Left renal cortex interstitium (tissue), 4 donors: ENCODE measurements around the gene CHST2. TPM values are rescaled to one million over a fixed set of nuclear protein-coding genes. Genes with fewer than 3 reads are reported as not detected.

Source experiments
- DNase-seq, 4 donors: peaks; one replicate each; pipeline ENCODE4 v3.0.0-alpha.2; 2013; ENCODE audit warnings: low read depth in 4 of 4, low spot score in 2 of 4, missing footprints in 1 of 4
- polyA plus RNA-seq, 4 donors: library from polyadenylated mRNA; unstranded; fragments of 120-200 nt; gene quantifications; one replicate each; pipeline ENCODE4 v1.2.1, GENCODE V29; 2013; ENCODE audit not compliant: insufficient read length in 4 of 4

CHST2 gene
- polyA plus RNA-seq, 4 donors = 23.1 to 46.6 (median 31.8) TPM

GRCh38 chr3:143128227-143128955 is 8.8 kb downstream of the CHST2 start:
- no peak for DNase-seq

GRCh38 chr3:143132246-143132980 is 12.8 kb downstream of the CHST2 start:
- DNase-seq = no peak

- no peak for DNase-seq
Observed at GRCh38 chr3:143134471-143134870, 14.9 kb downstream of the CHST2 start.

- DNase-seq = no peak
Observed at GRCh38 chr3:143135150-143135549, 15.6 kb downstream of the CHST2 start.

- DNase-seq = no peak
Observed at GRCh38 chr3:143137435-143138036, 18.0 kb downstream of the CHST2 start.

- no peak for DNase-seq
Observed at GRCh38 chr3:143138953-143139352, 19.4 kb downstream of the CHST2 start.

- DNase-seq = no peak
Observed at GRCh38 chr3:143139762-143140161, 20.2 kb downstream of the CHST2 start.

- no peak for DNase-seq
Observed at GRCh38 chr3:143140550-143140949, 21.0 kb downstream of the CHST2 start.

GRCh38 chr3:143142354-143142753 is 22.8 kb downstream of the CHST2 start:
- DNase-seq = no peak

GRCh38 chr3:143145906-143146305 is 26.3 kb downstream of the CHST2 start:
- peak in 1 of 4 donors; percentile 33 for DNase-seq

GRCh38 chr3:143146486-143147274 is 27.1 kb downstream of the CHST2 start:
- DNase-seq = no peak

- DNase-seq = no peak
Observed at GRCh38 chr3:143147707-143148106, 28.1 kb downstream of the CHST2 start.

GRCh38 chr3:143150071-143150470 is 30.5 kb downstream of the CHST2 start:
- no peak for DNase-seq

- DNase-seq = no peak
Observed at GRCh38 chr3:143151004-143151731, 31.6 kb downstream of the CHST2 start.

GRCh38 chr3:143152043-143152442 is 32.5 kb downstream of the CHST2 start:
- no peak for DNase-seq

- no peak for DNase-seq
Observed at GRCh38 chr3:143155756-143156155, 36.2 kb downstream of the CHST2 start.

- DNase-seq = no peak
Observed at GRCh38 chr3:143158014-143158988, 38.7 kb downstream of the CHST2 start.

GRCh38 chr3:143160437-143160836 is 40.9 kb downstream of the CHST2 start:
- no peak for DNase-seq

- no peak for DNase-seq
Observed at GRCh38 chr3:143163562-143164100, 44.1 kb downstream of the CHST2 start.
